ENCODE data around the gene KRT24. TPM values are rescaled to one million over a fixed set of nuclear protein-coding genes. Genes with fewer than 3 reads are reported as not detected.

KRT24 gene
- polyA plus RNA-seq, 1 donor from 2014 or later, result 0.83 TPM

DNA sequence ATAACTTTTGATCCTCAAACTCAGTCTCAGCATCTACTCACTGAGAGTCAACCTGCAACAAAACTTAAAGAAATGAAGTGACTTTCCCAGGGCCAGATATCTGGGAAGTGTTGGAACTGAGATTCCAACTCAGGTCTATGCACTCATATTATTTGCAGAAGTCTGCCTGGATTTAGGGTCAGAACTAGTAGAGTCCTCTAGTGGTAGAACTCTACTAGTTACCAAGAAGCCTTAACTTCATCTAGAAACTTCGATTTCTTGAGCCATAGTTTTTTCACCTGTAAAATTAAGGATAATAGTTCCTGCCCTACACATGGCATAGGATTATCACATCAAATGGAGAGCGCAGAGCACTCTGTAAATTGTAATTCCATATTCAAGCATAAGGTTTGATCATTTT, 23.4 kb upstream of the KRT24 start:
- H3K9ac ChIP-seq (ENCODE audit: low read length), result no peak overlapping the region

DNA sequence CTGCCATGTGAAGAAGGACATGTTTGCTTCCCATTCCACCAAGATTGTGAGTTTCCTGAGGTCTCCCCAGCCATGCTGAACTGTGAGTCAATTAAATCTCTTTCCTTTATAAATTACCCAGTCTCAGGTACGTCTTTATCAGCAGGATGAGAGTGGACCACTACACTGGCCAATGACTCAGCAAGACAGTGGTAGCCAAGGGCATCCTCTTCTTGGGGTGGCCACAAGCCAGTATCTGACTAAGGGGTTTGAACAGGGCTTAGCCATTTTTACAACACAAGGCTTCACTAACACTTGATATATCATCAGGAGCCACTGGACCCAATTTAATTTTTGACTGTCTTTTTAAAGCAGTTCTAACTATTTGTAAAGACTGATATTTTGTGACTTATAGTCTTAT, 21.1 kb upstream of the KRT24 start:
- Histone ChIP-seq H3K27me3 (ENCODE audit: insufficient read depth, low read depth, low read length) (no peaks in the 10 kb centered on the region), H3K9me3 (ENCODE audit: low read length) (no peaks in the 10 kb centered on the region), H3K4me2 (ENCODE audit: low read length) (no peak overlapping the region), H3K79me2 (replicated peaks; ENCODE audit: insufficient read depth, low read length) (no peaks in the 10 kb centered on the region), H2AFZ (ENCODE audit: low read depth, low read length) (no peak overlapping the region), H3K36me3 (ENCODE audit: insufficient read depth, low read length) (no peaks in the 10 kb centered on the region), H3K9me2 (ENCODE audit: insufficient read depth, low read length) (no peaks in the 10 kb centered on the region), H3F3A (ENCODE audit: insufficient read depth, low read length, poor library complexity, severe bottlenecking) (no peaks in the 10 kb centered on the region), H4K20me1 (ENCODE audit: insufficient read depth) (no peaks in the 10 kb centered on the region), H3K27ac (ENCODE audit: low read length) (no peak overlapping the region), H3K9ac (ENCODE audit: low read length) (no peak overlapping the region), H3K4me3 (ENCODE audit: low read length) (no peak overlapping the region)
- TF ChIP-seq SMC3 (conservative IDR thresholded peaks at IDR 0.05; ENCODE audit: poor library complexity) (no peak), EZH2 (IDR thresholded peaks at IDR 0.05; ENCODE audit: borderline replicate concordance, insufficient read depth, low read length, poor library complexity, severe bottlenecking) (no peak), RAD21 (conservative IDR thresholded peaks at IDR 0.05) (no peak), POLR2AphosphoS5 (IDR thresholded peaks at IDR 0.05) (no peak), TAF1 (IDR thresholded peaks at IDR 0.05; ENCODE audit: low read depth) (no peak), MXI1 (conservative IDR thresholded peaks at IDR 0.05; ENCODE audit: poor library complexity, severe bottlenecking) (no peak), EP300 (conservative IDR thresholded peaks at IDR 0.05; ENCODE audit: poor library complexity, severe bottlenecking) (no peak)
- TF ChIP-seq, protein P1, sequence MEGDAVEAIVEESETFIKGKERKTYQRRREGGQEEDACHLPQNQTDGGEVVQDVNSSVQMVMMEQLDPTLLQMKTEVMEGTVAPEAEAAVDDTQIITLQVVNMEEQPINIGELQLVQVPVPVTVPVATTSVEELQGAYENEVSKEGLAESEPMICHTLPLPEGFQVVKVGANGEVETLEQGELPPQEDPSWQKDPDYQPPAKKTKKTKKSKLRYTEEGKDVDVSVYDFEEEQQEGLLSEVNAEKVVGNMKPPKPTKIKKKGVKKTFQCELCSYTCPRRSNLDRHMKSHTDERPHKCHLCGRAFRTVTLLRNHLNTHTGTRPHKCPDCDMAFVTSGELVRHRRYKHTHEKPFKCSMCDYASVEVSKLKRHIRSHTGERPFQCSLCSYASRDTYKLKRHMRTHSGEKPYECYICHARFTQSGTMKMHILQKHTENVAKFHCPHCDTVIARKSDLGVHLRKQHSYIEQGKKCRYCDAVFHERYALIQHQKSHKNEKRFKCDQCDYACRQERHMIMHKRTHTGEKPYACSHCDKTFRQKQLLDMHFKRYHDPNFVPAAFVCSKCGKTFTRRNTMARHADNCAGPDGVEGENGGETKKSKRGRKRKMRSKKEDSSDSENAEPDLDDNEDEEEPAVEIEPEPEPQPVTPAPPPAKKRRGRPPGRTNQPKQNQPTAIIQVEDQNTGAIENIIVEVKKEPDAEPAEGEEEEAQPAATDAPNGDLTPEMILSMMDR (IDR thresholded peaks at IDR 0.05; ENCODE audit: poor library complexity, severe bottlenecking), result no peak
- TF ChIP-seq, protein P2, sequence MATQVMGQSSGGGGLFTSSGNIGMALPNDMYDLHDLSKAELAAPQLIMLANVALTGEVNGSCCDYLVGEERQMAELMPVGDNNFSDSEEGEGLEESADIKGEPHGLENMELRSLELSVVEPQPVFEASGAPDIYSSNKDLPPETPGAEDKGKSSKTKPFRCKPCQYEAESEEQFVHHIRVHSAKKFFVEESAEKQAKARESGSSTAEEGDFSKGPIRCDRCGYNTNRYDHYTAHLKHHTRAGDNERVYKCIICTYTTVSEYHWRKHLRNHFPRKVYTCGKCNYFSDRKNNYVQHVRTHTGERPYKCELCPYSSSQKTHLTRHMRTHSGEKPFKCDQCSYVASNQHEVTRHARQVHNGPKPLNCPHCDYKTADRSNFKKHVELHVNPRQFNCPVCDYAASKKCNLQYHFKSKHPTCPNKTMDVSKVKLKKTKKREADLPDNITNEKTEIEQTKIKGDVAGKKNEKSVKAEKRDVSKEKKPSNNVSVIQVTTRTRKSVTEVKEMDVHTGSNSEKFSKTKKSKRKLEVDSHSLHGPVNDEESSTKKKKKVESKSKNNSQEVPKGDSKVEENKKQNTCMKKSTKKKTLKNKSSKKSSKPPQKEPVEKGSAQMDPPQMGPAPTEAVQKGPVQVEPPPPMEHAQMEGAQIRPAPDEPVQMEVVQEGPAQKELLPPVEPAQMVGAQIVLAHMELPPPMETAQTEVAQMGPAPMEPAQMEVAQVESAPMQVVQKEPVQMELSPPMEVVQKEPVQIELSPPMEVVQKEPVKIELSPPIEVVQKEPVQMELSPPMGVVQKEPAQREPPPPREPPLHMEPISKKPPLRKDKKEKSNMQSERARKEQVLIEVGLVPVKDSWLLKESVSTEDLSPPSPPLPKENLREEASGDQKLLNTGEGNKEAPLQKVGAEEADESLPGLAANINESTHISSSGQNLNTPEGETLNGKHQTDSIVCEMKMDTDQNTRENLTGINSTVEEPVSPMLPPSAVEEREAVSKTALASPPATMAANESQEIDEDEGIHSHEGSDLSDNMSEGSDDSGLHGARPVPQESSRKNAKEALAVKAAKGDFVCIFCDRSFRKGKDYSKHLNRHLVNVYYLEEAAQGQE (IDR thresholded peaks at IDR 0.05; ENCODE audit: borderline replicate concordance), result no peak

More for the DNA sequence above, 23.4 kb upstream of the KRT24 start:
- Histone ChIP-seq H3K79me2 (replicated peaks; ENCODE audit: insufficient read depth, low read length) (no peaks in the 10 kb centered on the region), H3K36me3 (ENCODE audit: insufficient read depth, low read length) (no peaks in the 10 kb centered on the region), H2AFZ (ENCODE audit: low read depth, low read length) (no peak overlapping the region), H3K27me3 (ENCODE audit: insufficient read depth, low read depth, low read length) (no peaks in the 10 kb centered on the region), H3K4me2 (ENCODE audit: low read length) (no peak overlapping the region), H4K20me1 (ENCODE audit: insufficient read depth) (no peaks in the 10 kb centered on the region), H3F3A (ENCODE audit: insufficient read depth, low read length, poor library complexity, severe bottlenecking) (no peaks in the 10 kb centered on the region), H3K9me2 (ENCODE audit: insufficient read depth, low read length) (no peaks in the 10 kb centered on the region), H3K9me3 (ENCODE audit: low read length) (no peaks in the 10 kb centered on the region), H3K27ac (ENCODE audit: low read length) (no peak overlapping the region), H3K4me3 (ENCODE audit: low read length) (no peak overlapping the region)
- TF ChIP-seq EZH2 (IDR thresholded peaks at IDR 0.05; ENCODE audit: borderline replicate concordance, insufficient read depth, low read length, poor library complexity, severe bottlenecking), result no peak
- TF ChIP-seq TAF1 (IDR thresholded peaks at IDR 0.05; ENCODE audit: low read depth), result no peak
- no peak for TF ChIP-seq SMC3 (conservative IDR thresholded peaks at IDR 0.05; ENCODE audit: poor library complexity)
- TF ChIP-seq EP300 (conservative IDR thresholded peaks at IDR 0.05; ENCODE audit: poor library complexity, severe bottlenecking), result no peak
- TF ChIP-seq MXI1 (conservative IDR thresholded peaks at IDR 0.05; ENCODE audit: poor library complexity, severe bottlenecking), result no peak
- TF ChIP-seq, protein P1 (IDR thresholded peaks at IDR 0.05; ENCODE audit: poor library complexity, severe bottlenecking), result no peak
- TF ChIP-seq, protein P2 (IDR thresholded peaks at IDR 0.05; ENCODE audit: borderline replicate concordance), result no peak
- TF ChIP-seq RAD21 (conservative IDR thresholded peaks at IDR 0.05), result no peak
